Omental fat pad (tissue), 4 donors: ENCODE data around the gene ZNF496. TPM values are rescaled to one million over a fixed set of nuclear protein-coding genes. Genes with fewer than 3 reads are reported as not detected.

ENCODE experiments used
- ATAC-seq: fragments of 150-250 bp; one replicate; pipeline ENCODE4 v1.9.1; 2016; ENCODE audit warnings: mild to moderate bottlenecking, moderate library complexity; ENCODE audit not compliant: low FRiP score
- DNase-seq: peaks from one replicate; pipeline ENCODE4 v3.0.0-alpha.2; 2019; ENCODE audit warnings: low spot score
- total RNA-seq, 4 donors: library from RNA; depleted of rRNA; stranded (reverse); fragments of >200 nt; gene quantifications; one replicate each; pipeline ENCODE4 v1.1.0, GENCODE V29; 2016
- TF ChIP-seq, protein P1 (sequence below), 3 donors: fragments of 450-650 bp; IDR thresholded peaks; one replicate each; pipeline ENCODE4 v1.5.1; 2016 to 2017; ENCODE audit warnings: antibody characterized with exemption in 3 of 3, mild to moderate bottlenecking in 3 of 3, moderate library complexity in 2 of 3

ZNF496 gene
- total RNA-seq, 4 donors from 2014 or later: 18.8 to 31.5 (median 26.6) TPM

DNA sequence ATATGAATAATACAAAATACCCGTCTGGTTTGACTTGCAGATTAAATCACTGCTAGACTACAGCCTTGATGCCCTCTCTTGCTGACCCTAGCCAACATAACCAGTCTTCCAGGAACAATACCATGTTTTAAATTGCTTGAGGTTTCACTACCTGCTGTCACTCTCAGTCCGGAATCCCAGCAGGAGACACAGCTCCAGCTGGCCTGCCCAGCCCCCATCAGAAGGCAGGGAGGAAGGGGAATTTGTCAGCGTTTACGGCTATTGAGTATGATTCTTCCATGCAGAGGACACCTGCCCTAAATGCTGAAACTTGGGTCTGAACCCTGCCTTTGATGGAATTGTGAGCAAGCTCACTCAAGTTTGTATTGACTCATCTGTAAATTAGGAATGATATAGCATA, 33.0 kb downstream of the ZNF496 start:
- TF ChIP-seq, protein P1, sequence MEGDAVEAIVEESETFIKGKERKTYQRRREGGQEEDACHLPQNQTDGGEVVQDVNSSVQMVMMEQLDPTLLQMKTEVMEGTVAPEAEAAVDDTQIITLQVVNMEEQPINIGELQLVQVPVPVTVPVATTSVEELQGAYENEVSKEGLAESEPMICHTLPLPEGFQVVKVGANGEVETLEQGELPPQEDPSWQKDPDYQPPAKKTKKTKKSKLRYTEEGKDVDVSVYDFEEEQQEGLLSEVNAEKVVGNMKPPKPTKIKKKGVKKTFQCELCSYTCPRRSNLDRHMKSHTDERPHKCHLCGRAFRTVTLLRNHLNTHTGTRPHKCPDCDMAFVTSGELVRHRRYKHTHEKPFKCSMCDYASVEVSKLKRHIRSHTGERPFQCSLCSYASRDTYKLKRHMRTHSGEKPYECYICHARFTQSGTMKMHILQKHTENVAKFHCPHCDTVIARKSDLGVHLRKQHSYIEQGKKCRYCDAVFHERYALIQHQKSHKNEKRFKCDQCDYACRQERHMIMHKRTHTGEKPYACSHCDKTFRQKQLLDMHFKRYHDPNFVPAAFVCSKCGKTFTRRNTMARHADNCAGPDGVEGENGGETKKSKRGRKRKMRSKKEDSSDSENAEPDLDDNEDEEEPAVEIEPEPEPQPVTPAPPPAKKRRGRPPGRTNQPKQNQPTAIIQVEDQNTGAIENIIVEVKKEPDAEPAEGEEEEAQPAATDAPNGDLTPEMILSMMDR (IDR thresholded peaks at IDR 0.05): no peak
- ATAC-seq (no peak), DNase-seq (no peak)

DNA sequence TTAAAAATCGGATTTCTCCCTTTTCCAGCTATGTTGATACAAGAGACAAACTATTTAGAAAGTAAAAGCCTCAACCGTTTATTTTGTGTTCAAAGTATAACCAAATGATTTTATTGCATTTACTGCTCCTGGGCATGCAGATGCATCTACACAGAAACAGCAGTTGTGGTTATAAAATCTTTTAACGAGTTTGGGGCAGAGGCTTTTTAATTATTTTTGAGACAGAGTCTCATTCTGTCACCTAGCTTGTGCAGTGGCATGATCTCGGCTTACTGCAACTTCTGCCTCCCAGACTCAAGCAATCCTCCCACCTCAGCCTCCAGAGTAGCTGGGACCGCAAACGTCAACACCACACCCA, 33.6 kb downstream of the ZNF496 start:
- TF ChIP-seq, protein P1 (IDR thresholded peaks at IDR 0.05): no peak
- no peak for ATAC-seq

DNA sequence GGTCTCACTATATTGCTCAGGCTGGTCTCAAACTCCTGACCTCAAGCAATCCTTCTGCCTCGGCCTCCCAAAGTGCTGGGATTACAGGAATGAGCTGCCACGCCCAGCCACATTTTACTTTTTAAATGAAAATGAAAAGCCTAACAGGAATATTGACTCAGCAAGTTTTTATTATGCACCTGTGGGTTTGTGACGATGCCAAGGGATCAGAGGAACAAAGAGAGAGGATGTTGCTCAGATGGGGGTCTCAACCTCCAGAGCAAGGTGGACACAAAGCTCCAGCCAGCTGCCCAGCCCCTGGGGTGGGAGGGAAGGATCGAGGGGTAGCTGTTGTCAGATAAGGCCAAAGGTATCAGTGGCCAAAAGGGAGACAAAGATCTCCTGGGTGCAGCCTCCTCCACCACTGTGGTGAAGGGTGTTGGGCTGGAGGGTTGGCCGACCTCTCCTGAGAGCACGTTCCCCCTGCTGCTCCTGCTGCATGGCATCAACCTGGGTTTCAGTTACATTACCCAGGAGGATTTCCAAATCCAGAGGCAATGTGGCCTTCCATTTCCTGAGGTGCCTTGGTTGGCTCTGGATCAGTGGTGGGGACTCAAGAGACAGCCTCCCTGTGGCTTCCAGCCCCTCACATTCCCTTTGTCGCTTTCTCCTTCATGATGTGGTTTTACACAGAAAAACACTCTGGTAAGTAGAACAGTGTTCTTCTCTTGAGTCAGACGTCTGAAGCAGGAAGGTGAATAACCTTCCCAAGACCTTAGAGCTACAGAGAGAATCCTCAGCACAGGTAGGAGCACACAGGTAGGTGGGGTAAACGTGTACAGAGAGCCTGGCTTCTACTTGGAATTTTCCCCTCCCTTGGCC, 34.2 kb downstream of the ZNF496 start:
- DNase-seq: no peak
- ATAC-seq: no peak
- TF ChIP-seq, protein P1 (IDR thresholded peaks at IDR 0.05): no peak

More for the DNA sequence above, 33.6 kb downstream of the ZNF496 start:
- no peak for DNase-seq

DNA sequence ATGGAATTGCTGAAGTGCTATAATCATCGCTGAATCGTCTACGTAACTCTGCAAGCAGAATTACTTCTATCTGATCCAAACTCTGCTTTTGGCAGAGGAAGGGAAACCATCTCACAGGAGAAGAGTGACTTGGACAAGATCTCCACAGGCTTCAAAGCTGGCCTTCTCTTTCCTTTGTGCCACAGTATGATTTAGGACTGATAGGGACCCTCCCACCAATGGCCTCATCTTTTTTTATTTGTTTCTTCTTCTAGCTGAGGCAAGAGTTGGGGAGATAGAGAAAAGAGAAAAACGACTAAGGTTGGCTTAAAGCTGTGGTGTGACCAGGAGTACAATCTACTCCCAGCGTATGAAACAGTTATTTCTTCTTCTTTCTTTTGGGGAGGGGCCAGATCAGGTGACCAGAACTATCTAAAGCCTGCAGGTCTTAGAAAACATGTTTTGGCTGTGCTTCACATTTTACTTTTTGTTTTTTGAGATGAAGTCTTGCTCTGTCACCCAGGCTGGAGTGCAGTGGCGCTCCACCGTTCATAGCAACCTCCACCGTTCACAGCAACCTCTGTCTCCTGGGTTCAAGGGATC, 35.0 kb downstream of the ZNF496 start:
- TF ChIP-seq, protein P1 (IDR thresholded peaks at IDR 0.05): no peak
- no peak for DNase-seq
- no peak for ATAC-seq

DNA sequence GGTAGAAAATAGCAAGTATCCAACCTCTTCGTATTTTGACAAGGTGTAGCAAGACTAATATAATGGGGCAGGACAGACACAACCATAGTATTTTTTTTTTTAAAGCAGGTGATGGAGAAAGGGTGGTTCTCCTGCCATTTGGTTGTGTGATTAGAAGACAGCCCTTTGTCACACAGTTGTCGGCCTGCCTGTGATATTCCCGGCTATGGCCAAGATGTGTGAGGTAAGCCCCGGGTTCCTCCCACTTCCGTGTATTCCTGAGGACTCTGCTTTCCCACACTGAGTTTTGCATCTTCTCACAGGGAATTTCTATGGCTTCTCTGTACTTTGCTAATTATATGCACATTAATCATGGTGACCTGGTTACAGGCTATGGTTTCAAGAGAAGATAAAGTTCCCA, 35.9 kb downstream of the ZNF496 start:
- TF ChIP-seq, protein P1 (IDR thresholded peaks at IDR 0.05): no peak
- no peak for DNase-seq
- ATAC-seq: no peak

DNA sequence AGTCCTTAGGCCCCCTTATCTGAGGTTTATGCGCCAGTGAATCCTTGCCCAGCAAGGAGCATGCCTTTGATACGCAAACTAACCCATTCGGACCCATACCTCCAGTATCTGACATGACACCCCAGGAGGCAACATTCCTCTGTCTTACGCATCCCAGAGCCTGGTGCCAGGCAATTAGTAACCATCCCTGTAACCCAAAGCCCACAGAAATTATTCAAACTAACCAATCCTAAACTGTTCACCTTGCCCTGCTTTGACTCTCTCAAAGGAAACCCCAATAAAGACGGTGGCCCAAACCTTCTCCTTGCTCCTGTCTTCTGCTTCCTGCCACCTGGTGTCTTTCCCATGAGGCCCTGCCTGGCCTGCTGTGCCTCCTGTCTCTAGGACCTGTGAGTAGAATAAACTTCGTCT, 36.4 kb downstream of the ZNF496 start:
- TF ChIP-seq, protein P1 (IDR thresholded peaks at IDR 0.05): no peak
- DNase-seq (no peak), ATAC-seq (no peak)

DNA sequence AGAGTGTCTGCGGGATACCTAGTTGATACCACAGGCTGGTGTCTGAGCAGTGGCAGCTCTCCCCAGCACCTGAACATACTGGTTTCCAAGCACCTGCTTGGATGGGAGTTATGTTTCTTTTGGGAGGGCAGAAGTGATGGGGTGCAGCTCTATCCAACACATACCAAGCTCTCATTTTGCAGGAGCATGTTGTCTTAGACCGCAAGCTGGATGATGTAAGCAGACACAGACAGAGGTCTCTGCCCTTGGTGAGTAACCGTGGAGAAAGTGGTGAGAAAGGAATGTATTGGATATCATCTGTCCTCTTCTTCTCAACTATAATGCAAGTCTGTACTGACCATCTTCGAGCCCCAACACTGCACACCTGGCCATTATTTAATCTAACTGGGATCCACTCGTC, 37.4 kb downstream of the ZNF496 start:
- TF ChIP-seq, protein P1 (IDR thresholded peaks at IDR 0.05): no peak
- DNase-seq: no peak
- ATAC-seq: no peak
